ENCODE results near the gene INSR.
"Not testable (repeated sequence)": the region's sequence is repeated elsewhere in the genome, so short reads cannot be mapped to it uniquely, and the experiment has no call there.

Gene INSR

DNA sequence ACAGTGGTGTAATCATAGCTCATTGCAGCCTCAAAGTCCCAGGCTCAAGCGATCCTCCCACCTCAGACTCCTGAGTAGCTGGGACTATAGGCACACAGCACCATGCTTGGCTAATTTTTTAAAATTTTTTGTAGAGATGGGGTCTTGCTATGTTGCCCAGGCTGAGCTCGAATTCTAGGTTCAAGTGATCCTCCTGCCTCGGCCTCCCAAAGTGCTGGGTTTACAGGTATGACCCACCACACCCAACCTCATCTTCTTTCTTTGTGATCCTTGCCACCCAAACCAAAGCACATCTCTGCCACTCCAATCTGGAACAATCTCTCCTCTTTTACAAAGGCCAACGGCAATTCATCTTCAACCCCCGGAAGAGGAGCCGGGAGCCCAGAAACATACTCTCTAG lies 38.6 kb downstream of the INSR start:
- DNase-seq = no peak

DNA sequence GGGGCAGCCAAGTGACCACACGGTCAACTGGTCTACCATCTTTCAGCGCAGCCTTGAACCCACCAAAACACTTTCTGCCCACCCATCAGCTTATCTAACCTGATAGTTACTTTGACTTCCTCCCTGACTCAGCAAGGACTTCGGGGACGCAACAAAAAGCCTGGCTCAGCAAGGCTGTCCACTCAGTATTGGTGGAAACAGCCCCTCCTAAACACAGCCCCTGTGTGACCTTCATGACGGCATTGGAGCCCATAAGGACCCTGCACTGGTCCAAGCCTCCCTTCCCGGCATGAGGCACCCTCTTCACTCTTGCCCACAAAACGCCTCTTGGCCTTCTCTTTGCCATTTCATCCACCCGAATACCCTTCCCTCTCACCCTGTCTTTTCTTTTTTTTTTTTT lies 39.1 kb downstream of the INSR start:
- DNase-seq = no peak

DNA sequence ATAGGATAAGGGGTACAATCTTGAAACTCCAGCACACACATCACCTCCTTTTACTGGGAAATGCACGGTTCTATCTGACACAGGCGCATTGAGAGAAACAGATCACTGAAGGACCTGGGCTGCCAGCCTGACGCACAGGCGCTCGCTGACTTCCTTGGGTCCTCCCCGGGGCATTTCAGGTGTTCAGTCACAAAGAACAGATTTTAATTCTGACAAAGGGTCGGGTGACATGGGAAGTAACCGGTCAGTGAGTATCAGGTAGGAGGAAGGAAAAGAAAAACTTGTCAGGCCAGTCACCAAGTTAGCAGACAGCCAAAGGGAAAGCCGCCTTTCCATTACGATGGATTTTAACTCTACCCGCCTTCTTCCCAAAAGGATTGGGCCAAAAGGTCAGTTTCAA lies 39.6 kb downstream of the INSR start:
- DNase-seq = no peak

- DNase-seq = no peak
These were observed 41.9 kb downstream of the INSR start for GRCh38 chr19:7252364-7252763.

DNA sequence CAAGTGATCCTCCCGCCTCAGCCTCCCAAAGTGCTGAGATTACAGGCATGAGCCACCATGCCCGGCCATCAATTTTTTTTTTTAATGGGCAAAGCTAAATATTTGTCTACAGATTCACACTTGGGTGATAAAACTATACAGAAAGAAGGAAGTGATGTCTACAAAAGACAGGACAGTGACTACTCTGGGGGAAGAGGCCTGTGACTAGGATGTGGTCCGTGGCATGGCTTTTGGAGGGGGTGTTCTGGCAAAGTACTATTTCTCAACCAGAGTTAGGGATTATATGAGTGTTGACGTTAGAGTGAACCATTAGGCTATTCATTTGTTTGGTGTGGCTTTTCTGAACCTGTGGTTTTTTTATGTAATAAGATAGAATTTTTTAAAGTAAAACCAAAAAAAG lies 42.7 kb downstream of the INSR start:
- DNase-seq = no peak

DNA sequence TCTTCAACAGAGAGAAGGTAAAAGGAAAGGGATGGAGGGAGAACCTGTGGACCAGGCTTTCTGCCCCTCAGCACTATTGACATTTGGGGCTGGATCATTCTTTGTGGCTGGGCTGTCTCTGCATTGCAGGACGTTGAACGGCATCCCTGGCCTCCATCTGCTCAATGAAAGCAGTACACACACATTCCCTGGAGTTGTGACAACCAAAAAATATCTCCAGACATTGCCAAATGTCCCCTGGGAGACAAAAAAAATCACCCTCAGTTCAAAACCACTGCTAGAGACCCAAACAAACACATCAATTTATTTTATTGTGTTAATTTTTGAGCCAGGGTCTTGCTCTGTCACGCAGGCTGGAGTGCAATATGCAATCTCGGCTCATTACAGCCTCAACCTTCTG lies 43.3 kb downstream of the INSR start:
- no peak for DNase-seq

GRCh38 chr19:7250057-7250596 lies 44.1 kb downstream of the INSR start:
- DNase-seq = no peak

- no peak for DNase-seq
These were observed 47.1 kb downstream of the INSR start for GRCh38 chr19:7247155-7247554.

DNA sequence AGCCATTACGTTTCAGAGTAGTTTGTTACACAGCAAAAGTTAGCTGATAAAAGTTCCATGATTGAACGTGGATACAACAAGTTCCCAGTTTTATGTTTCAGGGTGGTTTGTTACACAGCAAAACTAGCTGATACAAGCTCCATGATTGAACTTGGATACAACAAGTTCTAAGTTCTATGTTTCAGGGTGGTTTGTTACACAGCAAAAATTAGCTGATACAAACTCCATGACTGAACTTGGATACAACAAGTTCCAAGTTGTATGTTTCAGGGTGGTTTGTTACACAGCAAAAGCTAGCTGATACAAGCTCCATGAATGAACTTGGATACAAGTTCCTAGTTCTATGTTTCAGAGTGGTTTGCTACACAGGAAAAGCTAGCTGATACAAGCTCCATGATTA lies 47.6 kb downstream of the INSR start:
- no peak for DNase-seq

DNA sequence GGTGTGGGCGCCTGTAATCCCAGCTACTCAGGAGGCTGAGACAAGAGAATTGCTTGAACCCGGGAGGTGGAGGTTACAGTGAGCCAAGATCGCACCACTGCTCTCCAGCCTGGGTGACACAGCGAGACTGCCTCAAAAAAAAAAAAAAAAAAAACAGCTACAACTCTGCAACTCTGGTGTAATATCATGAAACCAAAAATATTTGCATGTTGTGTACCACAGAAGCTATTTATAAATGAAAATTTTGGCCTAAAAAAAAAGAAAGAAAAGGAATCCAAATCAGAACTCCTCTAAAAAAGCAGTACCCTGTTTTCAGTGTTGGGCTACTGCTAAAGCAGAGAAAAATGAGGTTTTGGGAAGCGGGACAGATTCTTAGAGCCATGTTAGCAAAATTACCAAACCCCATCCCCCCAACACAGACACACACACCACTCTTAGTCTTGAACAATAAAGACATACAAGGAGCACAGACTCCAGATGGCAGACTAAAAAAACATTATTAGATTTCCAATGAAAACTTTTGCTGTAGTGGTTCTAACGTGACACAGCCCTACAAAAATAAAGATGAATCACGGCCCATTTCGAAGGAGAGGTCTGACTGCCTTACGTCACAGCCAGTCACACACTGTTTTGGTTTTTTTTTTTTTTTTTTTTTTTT lies 51.5 kb downstream of the INSR start:
- DNase-seq = no peak

DNA sequence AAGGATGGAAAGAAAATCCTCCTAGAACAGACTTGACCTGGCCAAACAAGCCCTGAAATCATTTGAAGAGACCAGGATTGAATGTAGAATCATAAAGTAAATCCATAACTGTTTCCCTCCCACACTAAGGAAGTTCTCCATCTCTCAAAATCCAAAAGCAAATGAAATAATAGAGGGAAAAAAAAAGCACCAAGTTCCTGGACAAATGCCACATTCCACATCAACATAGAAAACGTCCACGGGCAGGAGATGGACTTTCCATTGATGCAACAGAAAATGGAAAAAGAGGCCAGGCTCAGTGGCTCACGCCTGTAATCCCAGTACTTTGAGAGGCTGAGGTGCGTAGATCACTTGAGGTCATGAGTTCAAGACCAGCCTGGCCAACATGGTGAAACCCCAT lies 56.2 kb downstream of the INSR start:
- no peak for DNase-seq

DNA sequence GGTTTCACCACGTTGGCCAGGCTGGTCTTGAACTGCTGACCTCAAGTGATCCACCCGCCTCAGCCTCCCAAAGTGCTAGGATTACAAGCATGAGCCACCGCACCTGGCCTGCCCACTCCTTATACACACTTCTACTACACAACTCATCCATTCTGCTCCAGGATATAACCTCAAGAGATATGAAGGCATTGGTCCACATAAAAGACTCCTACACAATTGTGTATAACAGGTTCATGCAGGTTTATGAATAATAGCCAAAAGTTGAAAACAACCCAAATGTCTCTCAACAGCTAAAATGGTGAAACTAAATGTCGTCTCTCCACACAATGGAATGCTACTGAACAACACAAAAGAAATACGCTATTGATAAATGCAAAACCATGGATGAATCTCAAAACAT lies 58.1 kb downstream of the INSR start:
- no peak for DNase-seq

DNA sequence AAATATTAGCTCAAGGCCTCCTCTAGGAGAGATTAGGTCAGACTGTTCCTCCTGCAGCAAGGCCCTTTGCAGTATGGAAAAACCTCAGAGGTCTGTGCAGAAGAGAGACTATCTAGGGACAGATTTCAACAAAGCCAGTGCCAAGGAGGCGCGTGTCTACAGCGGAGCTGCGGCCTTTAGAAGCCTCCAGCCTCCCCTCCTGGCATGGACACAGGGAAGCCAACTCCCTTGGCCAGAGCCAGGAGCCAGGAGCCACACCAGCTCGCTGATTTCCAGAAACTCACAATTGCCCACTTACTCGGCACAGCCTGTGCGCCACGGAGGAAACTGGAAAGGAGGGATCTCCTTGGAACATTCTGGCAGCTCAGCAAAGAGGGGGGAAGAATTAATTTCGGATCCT lies 63.4 kb downstream of the INSR start:
- DNase-seq = peak; percentile 64

- DNase-seq = no peak
These were observed 64.5 kb downstream of the INSR start for GRCh38 chr19:7229735-7230134.

GRCh38 chr19:7228935-7229541 lies 65.2 kb downstream of the INSR start:
- no peak for DNase-seq

GRCh38 chr19:7227735-7228134 lies 66.5 kb downstream of the INSR start:
- no peak for DNase-seq

- not testable (repeated sequence) for DNase-seq
These were observed 67.1 kb downstream of the INSR start for GRCh38 chr19:7227149-7227548.

- DNase-seq = no peak
These were observed 67.5 kb downstream of the INSR start for GRCh38 chr19:7226739-7227138.

DNA sequence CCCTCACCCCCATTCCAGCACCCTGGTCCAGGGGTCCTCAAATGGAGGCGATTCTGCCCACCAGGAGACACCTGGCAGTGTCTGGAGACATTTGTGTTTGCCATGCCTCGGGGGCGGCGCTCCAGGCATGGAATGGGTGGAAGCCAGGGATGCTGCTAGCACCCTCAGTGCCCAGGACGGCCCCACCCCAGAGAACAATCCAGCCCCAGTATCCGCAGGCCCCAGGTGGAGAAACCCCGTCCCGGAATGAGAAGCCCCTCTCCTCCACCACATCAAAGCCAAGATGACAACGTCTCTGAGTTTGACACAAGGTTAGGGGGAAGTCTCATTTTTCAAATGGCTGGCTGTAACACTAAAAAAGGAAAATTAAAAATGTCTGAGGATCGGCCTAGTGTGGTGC lies 68.5 kb downstream of the INSR start:
- no peak for DNase-seq

GRCh38 chr19:7224995-7225394 lies 69.2 kb downstream of the INSR start:
- DNase-seq = no peak

GRCh38 chr19:7224209-7224686 lies 70.0 kb downstream of the INSR start:
- DNase-seq = peak; percentile 49

- DNase-seq = no peak
These were observed 70.8 kb downstream of the INSR start for GRCh38 chr19:7223429-7223828.

- no peak for DNase-seq
These were observed 75.2 kb downstream of the INSR start for GRCh38 chr19:7219056-7219455.

DNA sequence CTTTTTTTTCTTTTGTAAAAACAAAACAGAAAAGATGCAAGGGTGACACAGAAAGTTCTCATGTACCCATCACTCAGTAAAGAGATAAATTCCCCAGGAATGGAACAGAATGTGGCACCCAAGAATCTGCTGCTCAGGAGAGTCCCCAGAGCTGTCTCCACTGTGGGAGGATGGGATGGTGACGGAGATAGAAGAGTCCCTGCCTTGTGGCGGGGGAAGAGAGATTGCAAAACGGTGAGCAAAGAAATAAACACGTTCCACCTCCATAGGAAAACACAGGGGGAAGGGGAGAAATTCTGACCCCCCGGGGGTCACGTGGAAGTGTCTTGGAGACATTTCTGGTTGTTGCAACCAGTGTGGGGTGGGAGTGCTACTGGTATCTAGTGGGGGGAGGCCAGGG lies 76.4 kb downstream of the INSR start:
- no peak for DNase-seq
